ENCODE measurements around the gene APPL2. TPM values are rescaled to one million over a fixed set of nuclear protein-coding genes. Genes with fewer than 3 reads are reported as not detected.

The APPL2 gene
- total RNA-seq, 1 experiment from 2014 or later, result 45.8 TPM

- Mint-ChIP-seq H3K4me3 (ENCODE audit: low read depth, unreplicated experiment) (no peak overlapping the region), H3K27me3 (ENCODE audit: unreplicated experiment) (no peaks in the 10 kb centered on the region), H3K9me3 (ENCODE audit: low read depth, unreplicated experiment) (no peaks in the 10 kb centered on the region), H3K36me3 (ENCODE audit: insufficient read depth, unreplicated experiment) (peaks cover 18% of the 10 kb centered on the region), H3K4me1 (ENCODE audit: low read depth, unreplicated experiment) (peaks cover 3% of the 10 kb centered on the region), H3K27ac (ENCODE audit: unreplicated experiment) (no peak overlapping the region)
- no TSS peak for BruUV-seq (replicated peaks)
- TF ChIP-seq CTCF (IDR thresholded peaks at IDR 0.05; ENCODE audit: unreplicated experiment), result no peak
- CTCF ChIA-PET, result no interaction called here
- intact Hi-C loops (cut with micrococcal nuclease; ENCODE audit: unreplicated experiment), result no loop called here
- DNase-seq, result no peak
Measured at GRCh38 chr12:105225505-105226015, 10.4 kb downstream of the APPL2 start.

DNA sequence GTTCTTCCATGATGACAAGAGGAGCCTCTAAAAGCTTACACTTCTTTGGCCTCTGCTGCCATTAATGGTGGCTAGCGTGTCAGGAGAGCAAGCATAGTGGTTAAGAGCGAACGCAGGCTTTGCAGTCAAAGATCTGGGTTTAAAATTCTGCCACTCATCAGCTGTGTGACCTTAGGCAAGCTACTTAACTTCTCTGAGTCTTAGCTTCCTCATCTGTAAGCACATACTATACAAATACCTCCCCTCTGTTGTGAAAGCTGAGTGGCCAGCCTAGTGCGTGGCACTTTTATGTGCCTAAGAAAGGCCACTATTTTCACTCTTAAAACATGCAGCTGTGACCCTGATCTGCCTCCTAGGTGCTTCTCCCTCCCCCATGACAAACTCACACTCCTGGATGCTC lies 11.6 kb downstream of the APPL2 start:
- TF ChIP-seq CTCF (IDR thresholded peaks at IDR 0.05; ENCODE audit: unreplicated experiment), result no peak
- CTCF ChIA-PET, result no interaction called here
- Mint-ChIP-seq H3K9me3 (ENCODE audit: low read depth, unreplicated experiment) (no peaks in the 10 kb centered on the region), H3K27me3 (ENCODE audit: unreplicated experiment) (no peaks in the 10 kb centered on the region), H3K36me3 (ENCODE audit: insufficient read depth, unreplicated experiment) (peaks cover 18% of the 10 kb centered on the region), H3K4me1 (ENCODE audit: low read depth, unreplicated experiment) (peaks cover 6% of the 10 kb centered on the region), H3K27ac (ENCODE audit: unreplicated experiment) (no peak overlapping the region), H3K4me3 (ENCODE audit: low read depth, unreplicated experiment) (no peak overlapping the region)
- BruUV-seq (replicated peaks), result no TSS peak
- no peak for DNase-seq
- intact Hi-C loops (cut with micrococcal nuclease; ENCODE audit: unreplicated experiment), result no loop called here

GRCh38 chr12:105223884-105224283 lies 12.1 kb downstream of the APPL2 start:
- Mint-ChIP-seq H3K27ac (ENCODE audit: unreplicated experiment) (no peak overlapping the region), H3K4me3 (ENCODE audit: low read depth, unreplicated experiment) (no peak overlapping the region), H3K9me3 (ENCODE audit: low read depth, unreplicated experiment) (no peaks in the 10 kb centered on the region), H3K36me3 (ENCODE audit: insufficient read depth, unreplicated experiment) (peaks cover 18% of the 10 kb centered on the region), H3K4me1 (ENCODE audit: low read depth, unreplicated experiment) (peaks cover 6% of the 10 kb centered on the region), H3K27me3 (ENCODE audit: unreplicated experiment) (no peaks in the 10 kb centered on the region)
- no TSS peak for BruUV-seq (replicated peaks)
- TF ChIP-seq CTCF (IDR thresholded peaks at IDR 0.05; ENCODE audit: unreplicated experiment), result no peak
- DNase-seq, result no peak
- CTCF ChIA-PET, result no interaction called here
- intact Hi-C loops (cut with micrococcal nuclease; ENCODE audit: unreplicated experiment), result no loop called here

DNA sequence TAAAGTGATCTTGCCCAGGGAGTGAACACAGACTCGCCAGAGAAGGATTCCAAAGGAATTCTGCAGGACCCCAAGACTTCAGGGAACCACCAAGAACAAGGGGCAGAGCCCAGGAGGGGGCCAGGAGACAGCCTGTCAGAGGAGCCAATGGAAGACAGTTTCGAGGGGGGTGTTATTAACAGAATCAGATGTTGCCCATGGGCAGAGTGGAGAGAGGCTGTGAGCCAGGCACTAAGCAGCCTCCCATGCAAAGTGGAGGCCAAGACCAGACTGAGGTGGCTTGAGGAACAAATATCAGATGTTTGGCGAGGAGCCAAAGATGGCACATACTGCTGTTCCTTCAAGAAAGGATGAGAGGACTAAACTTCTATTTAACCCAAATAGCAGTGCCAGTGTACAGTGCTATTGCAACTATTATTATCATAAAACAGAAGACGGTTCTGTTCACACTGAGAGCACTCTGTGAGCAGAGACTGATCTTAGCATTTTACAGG lies 12.6 kb downstream of the APPL2 start:
- TF ChIP-seq CTCF (IDR thresholded peaks at IDR 0.05; ENCODE audit: unreplicated experiment), result no peak
- Mint-ChIP-seq H3K4me1 (ENCODE audit: low read depth, unreplicated experiment) (peaks cover 6% of the 10 kb centered on the region), H3K4me3 (ENCODE audit: low read depth, unreplicated experiment) (no peak overlapping the region), H3K27me3 (ENCODE audit: unreplicated experiment) (no peaks in the 10 kb centered on the region), H3K9me3 (ENCODE audit: low read depth, unreplicated experiment) (no peaks in the 10 kb centered on the region), H3K36me3 (ENCODE audit: insufficient read depth, unreplicated experiment) (peaks cover 19% of the 10 kb centered on the region), H3K27ac (ENCODE audit: unreplicated experiment) (no peak overlapping the region)
- intact Hi-C loops (cut with micrococcal nuclease; ENCODE audit: unreplicated experiment), result no loop called here
- CTCF ChIA-PET, result no interaction called here
- BruUV-seq (replicated peaks), result no TSS peak
- DNase-seq, result no peak
